T-helper 1 cell treated with Interleukin-12 subunit alpha and Interleukin-12 subunit beta and Interleukin-4 antibody, amounts not matched to agents 30 ng/mL and 1 ng/mL, for 36 hours (primary cell): ENCODE results near the gene ALDH16A1. TPM values are rescaled to one million over a fixed set of nuclear protein-coding genes. Genes with fewer than 3 reads are reported as not detected.

Experiments
- intact Hi-C: fragments of 100-400 bp; cut with micrococcal nuclease; formaldehyde crosslinking; loops from one replicate; pipeline ENCODE4 v1.15.1; 2024
- total RNA-seq: library from RNA; stranded (reverse); gene quantifications from 2 replicates; pipeline ENCODE4 v1.2.3, GENCODE V29; 2022

Gene ALDH16A1
- total RNA-seq, 1 donor from 2014 or later = 34.2 TPM

DNA sequence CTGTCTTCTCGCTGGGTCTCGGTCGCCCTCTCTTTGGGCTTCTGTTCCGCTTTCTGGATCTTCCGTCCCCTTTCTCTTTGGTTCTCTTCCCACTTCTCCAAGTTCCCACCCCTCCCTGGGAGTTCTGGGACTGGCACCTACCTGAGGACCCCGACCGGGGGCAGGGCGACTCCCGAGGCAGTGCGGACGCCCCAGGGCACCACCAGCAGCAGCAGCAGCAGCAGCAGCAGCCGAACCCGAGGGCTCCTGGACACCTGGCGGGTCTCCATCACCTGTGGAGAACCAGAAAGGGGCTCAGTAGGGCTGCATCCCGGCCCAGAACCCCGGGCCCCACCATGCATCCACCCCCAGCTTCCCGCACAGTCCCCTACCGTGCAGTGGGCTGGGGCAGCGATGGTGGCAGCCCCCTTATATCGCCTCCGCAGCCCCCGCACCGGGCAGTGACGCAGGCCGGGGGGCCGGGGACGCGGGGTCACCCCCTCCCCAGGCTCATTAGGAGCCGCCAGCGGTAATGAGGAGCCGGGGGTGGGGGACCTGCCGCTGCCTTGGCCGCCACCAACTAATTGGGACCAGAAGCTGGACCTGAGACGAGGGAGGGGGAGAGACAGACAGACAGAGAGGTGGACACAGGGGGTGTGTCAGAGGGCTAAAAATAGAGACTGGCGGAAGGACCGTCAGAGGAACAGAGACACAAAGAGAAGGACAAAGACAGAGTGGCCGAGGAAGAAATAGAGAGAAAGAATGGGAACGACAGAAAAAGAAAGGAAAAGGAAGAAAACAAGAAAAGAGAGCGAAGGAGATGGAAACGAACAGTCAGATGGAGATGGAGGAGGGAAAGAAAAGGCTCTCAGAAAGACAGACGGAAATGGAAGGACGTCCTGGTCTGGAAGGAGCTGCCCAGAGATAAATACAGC, 29.7 kb upstream of the ALDH16A1 start, which contains the start of gene PTH2:
Gene PTH2 (minus strand): TSS at position 371 of the 914 bp plus-strand sequence. CDS start 102 bp downstream, at position 269.
- intact Hi-C loops = loop anchor here (2.0 kb wide), 3 partner anchors 15 to 31 kb away; no protein-coding TSS in a partner anchor

DNA sequence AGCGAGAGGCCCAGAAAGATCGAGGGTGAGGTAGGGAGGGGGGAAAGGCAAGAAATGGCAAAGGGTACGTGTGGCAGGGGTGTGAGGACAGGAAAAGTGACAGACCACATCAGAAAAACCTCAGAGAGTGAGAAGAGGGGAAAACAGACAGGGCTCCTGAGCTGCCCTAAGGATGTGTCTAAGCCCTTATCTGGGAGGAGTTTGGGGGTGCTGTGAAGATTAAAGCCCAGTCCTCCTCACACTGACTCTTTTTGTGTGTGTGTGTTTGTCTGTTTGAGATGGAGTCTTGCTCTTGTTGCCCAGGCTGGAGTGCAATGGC, 29.1 kb upstream of the ALDH16A1 start:
- intact Hi-C loops = loop anchor here (2.0 kb wide), 3 partner anchors 15 to 31 kb away; no protein-coding TSS in a partner anchor

DNA sequence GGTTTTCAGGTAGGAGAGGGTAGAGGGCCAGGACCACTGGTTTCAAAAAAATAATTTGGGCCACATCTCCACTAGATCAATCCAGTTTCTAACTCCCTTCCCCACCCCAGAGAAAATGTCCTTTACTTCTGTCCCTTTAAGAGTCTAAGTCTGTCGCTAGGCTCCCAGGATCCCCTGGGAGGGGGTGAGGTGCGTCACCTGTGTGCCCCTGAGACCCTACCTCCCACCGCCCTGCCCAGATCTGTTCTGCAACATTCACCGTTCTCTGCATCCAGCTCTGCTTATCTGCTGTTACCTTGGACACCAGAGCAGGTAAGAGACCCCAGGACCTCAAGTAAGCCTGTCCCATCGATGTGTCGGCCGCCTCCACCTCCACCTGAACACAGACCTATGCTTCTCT, 27.8 kb upstream of the ALDH16A1 start, which contains the start of gene GFY:
Gene GFY (plus strand): TSS at position 211 of the 400 bp plus-strand sequence. CDS start 1,043 bp downstream, outside the sequence.
- intact Hi-C loops = no loop called here

DNA sequence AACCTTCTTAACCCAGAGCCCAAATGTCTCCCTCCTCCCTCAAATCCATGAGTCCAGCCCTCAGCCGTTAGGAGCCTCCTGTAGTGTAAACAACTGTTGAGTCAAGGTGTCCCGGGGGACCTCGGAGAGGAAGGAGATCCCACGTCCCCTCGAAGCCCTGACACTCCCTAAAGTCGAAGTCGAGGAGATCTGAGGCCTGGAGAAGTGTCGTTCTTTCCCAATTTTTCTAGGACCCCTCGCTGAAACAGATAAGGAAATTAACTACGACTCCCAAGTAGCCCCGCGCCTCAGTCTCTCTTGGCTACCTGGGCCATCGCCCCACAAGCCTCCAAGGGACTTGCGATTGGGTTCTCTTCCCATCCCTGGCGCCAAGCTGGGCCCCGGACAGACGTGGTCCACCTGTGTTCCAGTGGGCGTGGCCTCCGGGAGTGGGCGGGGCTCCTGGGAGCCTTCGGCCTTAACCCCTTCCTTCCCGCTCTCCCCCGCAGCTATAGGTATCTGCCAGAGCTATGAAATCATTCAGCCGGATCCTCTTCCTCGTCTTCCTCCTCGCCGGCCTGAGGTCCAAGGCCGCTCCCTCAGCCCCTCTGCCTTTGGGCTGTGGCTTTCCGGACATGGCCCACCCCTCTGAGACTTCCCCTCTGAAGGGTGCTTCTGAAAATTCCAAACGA, 27.0 kb upstream of the ALDH16A1 start:
- intact Hi-C loops = loop anchor here (1.0 kb wide), 1 partner anchor 19 kb away; no protein-coding TSS in a partner anchor

DNA sequence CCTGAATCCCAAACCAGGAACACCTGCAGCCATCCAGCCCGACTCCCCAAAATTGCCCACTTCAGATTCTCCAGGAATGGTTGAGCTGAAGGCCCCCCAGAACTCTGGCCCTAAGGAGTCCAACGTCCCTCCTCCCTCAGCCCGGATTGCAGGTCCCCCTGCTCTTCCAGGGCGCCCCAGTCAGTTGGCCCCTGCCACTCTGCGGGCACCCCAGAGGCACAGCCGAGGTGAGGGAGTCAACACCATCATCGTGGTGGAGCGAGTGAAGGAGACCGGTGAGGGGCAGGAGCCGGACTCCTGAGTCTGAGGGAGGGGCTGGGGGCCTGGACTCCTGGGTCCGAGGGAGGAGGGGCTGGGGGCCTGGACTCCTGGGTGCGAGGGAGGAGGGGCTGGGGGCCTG, 25.7 kb upstream of the ALDH16A1 start:
- intact Hi-C loops = no loop called here

DNA sequence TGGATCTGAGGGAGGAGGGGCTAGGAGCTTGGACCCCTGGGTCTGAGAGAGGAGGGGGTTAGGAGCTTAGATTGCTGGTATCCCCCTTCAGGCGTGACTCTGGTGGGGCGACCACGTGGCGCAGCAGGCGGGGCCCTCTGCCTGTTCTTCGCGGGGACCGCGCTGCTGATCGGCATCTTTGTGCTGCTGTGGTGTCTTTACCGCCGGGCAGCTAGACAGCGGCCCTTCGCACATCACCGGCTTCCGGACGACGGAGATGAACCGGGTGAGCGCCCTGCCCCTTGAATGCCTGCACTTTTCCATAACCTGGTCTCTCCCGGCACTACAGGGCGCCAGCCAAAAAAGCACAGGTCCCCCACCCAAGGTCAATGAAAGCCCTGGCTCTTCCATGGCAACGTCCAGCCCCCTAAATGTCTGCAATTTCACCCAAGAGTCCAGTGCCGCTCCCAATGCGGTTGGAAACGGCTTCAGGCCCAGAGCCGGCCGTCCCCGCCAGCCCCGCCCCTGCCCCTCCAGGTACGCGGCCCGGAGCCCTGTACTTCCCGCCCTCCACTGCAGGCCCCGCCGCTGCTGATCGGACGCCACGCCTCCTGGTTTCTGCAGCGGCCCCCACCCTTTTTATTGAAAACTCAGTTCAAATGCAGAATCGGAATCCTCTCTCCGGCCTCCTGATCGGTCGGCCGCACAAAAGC, 25.0 kb upstream of the ALDH16A1 start:
- intact Hi-C loops = no loop called here

DNA sequence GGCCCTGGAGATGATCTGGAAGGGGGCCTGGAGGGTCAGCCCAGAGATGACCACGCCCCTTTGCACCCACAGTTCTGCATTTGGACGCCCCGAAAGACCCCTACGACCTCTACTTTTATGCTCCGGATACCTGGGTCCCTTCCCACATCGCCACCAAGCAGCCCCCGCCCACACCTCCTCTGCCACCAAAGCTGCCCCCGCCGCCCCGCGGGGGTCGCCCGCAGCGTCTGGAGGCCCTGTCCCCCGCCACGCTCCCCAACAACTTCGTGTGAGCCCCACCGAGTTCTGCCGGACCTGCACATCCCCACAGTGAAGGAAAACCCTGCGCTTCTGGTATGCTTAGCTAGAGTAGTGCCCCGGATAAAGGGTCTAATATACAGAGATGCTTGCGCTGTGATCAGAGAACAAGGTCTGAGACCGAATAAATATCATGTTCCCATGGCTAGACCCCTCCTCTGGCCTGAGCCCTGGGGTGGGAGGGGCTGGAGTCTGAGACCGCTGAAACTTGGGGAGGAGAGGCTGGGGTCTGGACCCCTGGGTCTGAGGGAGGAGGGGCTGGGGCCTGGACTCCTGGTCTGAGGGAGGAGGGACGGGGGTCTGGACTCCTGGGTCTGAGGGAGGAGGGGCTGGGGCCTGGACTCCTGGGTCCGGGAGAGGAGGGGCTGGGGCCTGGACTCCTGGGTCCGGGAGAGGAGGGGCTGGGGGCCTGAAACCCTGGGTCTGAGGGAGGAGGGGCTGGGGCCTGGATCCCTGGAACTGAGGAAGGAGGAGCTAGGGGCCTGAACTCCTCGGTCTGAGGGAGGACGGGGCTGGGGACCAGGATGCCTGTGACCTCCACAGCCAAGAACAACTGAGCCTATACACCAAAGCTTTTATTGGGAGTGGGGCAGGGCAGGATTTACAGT, 24.2 kb upstream of the ALDH16A1 start:
- intact Hi-C loops = no loop called here

DNA sequence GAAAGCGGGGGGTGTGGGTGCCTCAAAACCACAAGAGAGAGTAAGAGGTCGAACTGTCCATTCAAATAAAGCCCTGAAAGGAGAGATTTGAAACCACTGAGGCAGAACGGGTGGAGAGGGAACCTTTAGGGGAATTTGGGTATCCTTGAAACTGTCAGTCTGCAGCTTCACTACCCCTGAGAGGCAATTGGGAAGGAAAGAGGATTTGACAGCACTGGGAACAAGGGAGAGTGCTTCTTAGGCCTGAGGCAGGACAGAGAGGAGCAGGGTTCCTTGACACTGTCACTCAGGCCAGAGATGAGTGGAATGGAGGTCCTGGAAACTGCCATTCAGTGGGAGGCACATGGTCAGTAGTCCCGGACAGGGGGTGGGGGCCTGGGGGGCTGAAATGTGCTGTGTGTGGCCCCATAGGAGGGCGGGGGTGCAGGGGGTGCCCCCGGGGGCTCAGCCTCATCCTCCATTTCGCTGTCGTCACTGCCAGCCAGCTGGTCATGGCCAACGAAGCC, 22.8 kb upstream of the ALDH16A1 start:
- intact Hi-C loops = loop anchor here (1.0 kb wide), 2 partner anchors 8 to 38 kb away; no protein-coding TSS in a partner anchor

DNA sequence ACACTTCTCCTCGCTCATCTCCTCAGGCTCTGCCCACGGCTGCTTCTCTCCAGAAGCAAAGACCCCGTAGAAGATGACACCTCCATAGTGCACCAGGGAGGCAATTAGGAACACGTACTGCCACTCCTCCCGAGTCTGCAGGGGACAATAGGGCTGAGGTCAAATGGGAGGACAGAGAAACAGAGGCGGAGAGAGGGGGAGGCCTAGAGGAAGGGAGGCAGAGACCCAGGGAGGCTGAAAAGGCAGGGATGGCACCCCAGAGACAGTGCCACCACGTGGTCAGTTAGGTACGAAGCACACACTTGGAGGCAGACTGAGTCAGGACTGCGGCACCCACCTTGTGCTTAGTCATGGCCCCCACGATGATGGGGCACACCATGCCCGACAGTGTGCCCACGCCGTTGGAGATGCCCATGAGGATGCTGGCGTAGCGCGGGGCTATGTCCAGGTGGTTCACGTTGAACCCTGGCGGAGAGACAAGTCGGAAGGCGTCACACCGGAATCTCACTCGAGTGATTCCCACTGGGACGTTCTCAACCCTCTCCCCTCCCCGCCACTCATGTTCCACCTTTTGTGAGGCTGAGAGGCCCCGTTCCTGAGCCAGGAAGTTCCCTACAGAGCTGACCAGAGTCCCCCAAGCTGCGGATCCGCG, 22.2 kb upstream of the ALDH16A1 start:
- intact Hi-C loops = loop anchor here (1.0 kb wide), 2 partner anchors 9 to 39 kb away; no protein-coding TSS in a partner anchor

DNA sequence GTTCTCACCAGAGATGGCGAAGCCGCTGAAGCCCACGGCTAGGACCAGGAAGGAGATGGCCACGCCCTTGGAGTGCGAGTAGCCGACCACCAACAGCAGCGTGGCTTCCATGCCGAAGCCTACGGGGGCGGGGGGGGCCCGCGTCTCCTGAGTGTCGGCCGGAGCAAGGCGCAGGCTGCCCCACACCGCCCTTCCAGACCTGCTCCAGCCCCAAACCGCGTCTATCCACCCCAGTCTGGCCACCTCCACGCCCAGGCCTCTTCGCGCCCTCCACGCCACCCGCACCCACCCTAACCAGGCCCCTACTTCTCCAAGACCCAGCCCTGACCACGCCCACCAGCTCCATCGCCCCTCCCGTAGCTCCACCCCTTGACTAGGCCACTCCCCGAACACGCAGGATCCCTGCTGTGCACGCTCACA, 21.7 kb upstream of the ALDH16A1 start:
- intact Hi-C loops = no loop called here

DNA sequence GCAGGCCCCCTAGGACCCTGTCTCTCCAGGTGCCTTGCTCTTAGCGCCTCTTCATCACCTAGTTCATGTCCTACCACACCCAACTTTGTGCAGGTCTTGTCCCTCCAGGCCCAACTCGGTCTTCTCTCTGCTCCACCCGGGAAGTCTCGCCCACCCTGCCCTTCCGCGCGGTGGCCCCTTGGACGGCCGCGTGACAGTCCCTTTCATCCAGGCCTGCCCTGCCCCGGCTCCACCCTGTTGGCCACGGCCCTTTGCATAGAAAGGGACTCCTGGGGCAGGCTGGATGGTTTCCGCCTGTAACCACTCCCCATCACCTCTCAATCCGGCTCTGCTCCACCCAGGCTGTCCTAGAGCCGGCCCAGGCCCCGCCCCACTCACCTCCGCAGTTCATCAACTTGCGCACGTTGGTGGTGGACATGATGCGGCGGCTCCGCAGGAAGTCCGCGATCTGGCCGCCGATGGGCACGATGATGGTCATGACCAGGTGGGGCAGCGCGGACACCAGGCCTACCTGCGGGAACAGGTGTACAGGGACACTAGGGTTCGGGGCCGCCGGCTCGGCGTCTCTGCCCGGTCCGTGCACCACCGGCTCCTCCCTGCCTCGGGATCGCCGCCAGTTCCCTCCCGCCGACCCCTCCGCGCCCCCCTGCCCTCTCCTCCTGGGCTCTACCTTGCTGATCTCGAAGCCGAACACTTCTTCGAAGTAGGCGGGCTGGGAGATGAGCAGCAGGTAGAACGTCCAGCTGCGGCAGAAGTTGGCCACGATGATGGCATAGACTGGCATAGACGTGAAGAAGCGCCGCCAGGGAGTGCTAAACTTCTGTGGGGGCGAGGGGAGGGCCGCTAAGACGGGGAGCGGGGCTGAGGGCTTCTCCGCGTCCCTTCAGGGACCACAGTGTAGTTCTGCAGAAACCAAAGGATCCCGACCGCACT, 20.6 kb upstream of the ALDH16A1 start:
- intact Hi-C loops = loop anchor here (1.0 kb wide), 1 partner anchor 9 kb away; the partner anchor contains the start of gene SLC17A7

DNA sequence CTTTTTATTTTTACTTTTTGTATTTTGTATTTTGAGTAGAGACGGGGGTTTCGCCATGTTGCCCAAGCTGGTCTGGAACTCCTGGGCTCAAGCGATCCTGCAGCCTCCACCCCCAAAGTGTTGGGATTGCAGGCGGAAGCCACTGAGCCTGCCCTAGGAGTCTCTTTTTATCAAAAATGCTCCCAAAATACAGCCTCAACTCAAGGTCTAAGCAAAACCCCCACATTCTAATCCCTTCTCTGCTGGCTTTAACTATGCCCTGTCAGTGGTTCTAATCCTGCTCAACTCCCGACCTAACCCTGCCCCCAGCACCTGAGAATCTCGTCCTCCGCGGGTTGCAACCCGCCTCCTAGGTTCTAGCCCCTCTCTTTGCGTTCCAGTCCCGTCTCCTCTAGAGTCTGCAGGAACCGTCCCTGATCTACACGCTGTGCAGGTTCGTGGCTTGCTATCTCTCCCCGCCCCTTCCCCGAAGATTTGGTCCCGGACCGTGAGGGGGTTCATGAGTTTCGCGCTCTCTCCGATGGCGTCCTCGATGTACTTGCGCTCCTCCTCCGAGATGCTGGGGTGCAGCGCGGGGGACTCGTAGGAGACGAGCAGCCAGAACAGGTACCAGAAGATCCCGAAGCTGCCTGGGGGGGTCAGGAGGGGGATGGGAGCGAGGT, 19.7 kb upstream of the ALDH16A1 start:
- intact Hi-C loops = loop anchor here (1.0 kb wide), 1 partner anchor 8 kb away; the partner anchor contains the start of gene SLC17A7

DNA sequence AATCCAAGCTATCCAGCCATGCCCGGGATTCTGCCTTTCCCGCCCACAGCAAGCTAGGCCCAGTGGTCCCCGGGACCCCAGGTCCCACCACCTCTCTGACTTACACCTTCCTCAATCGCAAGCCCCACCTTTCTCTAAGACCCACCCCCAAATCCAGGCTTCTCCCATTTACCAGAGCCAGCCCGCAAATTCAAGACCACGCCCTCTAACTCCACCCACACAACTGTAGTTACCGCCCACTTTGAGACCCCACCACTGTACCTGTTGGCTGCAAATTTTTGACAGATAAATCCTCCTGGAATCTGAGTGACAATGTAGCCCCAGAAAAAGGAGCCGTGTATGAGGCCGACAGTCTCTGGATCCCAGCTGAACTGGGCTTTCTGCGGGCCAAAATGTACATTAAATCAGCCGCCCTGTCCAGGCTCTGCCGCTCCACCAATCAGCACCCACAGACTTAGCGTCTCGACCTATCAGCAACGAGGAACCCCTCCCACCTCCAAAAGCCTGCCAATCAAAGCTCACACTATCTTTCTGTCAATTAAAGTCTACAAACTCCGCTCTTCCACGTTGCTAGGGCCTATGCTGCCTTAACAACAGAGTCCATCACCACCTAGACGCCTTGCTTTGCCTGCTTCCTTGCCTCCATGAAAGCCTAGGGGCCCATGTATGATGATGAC, 18.0 kb upstream of the ALDH16A1 start:
- intact Hi-C loops = no loop called here

DNA sequence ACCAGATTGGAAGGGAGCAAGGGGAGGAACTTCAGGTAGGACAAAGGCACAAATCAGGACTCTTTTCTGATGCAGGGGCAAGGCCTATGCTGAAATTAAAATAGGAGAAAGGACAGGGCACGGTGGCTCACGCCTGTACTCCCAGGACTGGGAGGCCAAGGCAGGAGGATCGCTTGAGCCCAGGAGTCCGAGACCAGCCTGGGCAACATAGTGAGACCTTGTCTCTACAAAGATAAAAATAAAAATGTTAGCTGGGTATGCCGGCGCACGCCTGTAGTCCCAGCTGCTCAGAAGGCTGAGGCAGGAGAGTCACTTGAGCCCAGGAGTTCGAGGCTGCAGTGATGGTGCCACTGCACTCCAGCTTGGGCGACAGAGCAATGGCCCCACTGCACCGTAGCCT, 17.4 kb upstream of the ALDH16A1 start:
- intact Hi-C loops = no loop called here

DNA sequence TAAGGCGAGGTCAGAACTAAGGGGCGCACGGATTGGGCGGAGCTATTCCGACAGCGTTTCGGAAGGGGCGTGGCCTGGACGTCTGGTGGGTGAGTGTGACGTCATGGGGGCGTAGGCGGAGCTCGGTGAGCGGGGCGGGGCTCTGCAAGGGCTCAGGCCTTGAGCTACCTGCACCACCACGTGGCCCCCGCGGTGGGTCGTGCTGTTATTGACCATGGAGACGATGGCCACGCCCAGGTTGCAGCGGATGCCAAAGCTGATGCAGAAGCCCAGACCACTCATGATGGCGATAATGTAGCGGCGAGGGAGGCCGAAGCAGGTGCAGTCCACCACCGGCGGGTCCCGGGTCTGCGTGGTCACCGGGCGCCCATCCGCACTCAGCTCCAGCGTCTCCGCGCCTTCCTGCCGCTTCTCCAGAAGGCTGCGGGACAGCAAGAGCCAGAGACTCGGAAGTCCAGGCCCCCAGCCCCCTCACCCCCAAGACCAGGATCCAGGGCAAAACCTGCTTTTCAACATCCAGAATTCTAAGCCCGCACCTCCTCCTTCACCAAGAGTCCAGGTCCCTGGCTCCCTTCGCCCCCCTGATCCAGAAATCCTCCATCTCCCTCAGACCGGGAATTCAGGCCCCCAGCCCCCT, 16.5 kb upstream of the ALDH16A1 start:
- intact Hi-C loops = no loop called here

DNA sequence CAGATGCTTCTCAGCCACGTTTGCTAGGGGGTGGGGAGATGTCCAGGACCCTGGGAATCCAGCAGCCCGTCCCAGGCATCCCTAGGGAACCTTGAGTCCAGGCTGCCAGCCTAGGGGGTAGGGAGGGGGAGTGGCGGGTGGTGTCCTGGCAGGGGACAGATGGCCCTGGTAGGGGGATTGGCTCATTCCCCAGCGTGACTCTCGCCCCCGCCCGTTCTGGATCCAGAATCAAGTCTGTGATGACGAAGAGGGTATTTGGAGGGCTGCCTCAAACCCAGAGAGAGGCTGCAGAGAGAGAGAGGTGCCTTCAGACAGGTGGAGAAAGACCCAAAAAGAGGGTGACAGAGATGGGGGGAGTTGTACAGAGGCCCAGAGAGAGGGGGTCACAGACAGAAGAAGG, 15.8 kb upstream of the ALDH16A1 start:
- intact Hi-C loops = no loop called here

DNA sequence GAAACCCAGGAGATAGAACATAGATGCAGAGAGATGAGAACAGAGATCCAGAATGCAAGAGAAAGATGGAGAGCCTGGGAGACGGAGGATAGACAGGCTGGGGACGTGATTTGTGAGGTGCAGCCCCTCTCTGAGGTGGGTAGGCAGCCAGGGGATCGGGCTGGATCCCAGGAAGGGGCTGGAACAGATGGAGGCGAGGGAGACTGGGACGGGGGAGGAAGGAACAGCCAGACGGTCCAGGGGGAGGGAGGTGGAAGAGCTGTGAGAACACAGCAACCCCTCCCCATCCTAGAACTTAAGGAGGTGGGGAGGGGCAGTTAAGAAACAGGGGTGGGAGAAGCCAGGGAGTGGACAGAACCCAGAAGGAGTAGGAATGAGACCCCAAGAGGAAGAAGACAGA, 14.8 kb upstream of the ALDH16A1 start:
- intact Hi-C loops = no loop called here
